GM18505 (cell line): ENCODE results near the gene TLL2.

Experiments
- ATAC-seq: cut with Tn5 transposase; IDR thresholded peaks from one replicate; pipeline ENCODE4 v1.9.1; 2021; ENCODE audit not compliant: unreplicated experiment
- POLR2A ChIP-seq: IDR thresholded peaks from 4 replicates; pipeline ENCODE4 v1.6.1; 2011; ENCODE audit warnings: borderline replicate concordance; ENCODE audit not compliant: insufficient read depth, insufficient read length; ENCODE audit errors: extremely low read depth

TLL2 gene

GRCh38 chr10:96516337-96516736, 2.6 kb upstream of the TLL2 start:
- ATAC-seq, result no peak

GRCh38 chr10:96513305-96513697, 425 bp downstream of the TLL2 start:
- no peak for TF ChIP-seq POLR2A
- ATAC-seq, result peak; percentile 30

More at GRCh38 chr10:96516337-96516736, 2.6 kb upstream of the TLL2 start:
- no peak for TF ChIP-seq POLR2A

- TF ChIP-seq POLR2A, result no peak
- ATAC-seq, result no peak
Observed at GRCh38 chr10:96512524-96513304, 1.0 kb downstream of the TLL2 start.

GRCh38 chr10:96511044-96511945, 2.4 kb downstream of the TLL2 start:
- no peak for ATAC-seq
- TF ChIP-seq POLR2A, result no peak

- no peak for TF ChIP-seq POLR2A
- ATAC-seq, result no peak
Observed at GRCh38 chr10:96509017-96509641, 4.6 kb downstream of the TLL2 start.

GRCh38 chr10:96507044-96507443, 6.7 kb downstream of the TLL2 start:
- no peak for TF ChIP-seq POLR2A
- no peak for ATAC-seq

- no peak for TF ChIP-seq POLR2A
- ATAC-seq, result no peak
Observed at GRCh38 chr10:96505150-96506136, 8.3 kb downstream of the TLL2 start.

- TF ChIP-seq POLR2A, result no peak
- no peak for ATAC-seq
Observed at GRCh38 chr10:96502561-96503282, 11.0 kb downstream of the TLL2 start.

GRCh38 chr10:96501985-96502384, 11.7 kb downstream of the TLL2 start:
- ATAC-seq, result no peak
- no peak for TF ChIP-seq POLR2A

- ATAC-seq, result no peak
- no peak for TF ChIP-seq POLR2A
Observed at GRCh38 chr10:96500519-96500918, 13.2 kb downstream of the TLL2 start.

GRCh38 chr10:96500050-96500449, 13.7 kb downstream of the TLL2 start:
- no peak for ATAC-seq
- no peak for TF ChIP-seq POLR2A

- no peak for TF ChIP-seq POLR2A
- no peak for ATAC-seq
Observed at GRCh38 chr10:96497391-96497790, 16.3 kb downstream of the TLL2 start.
